Parathyroid adenoma (tissue), 2 donors: ENCODE results near the gene INSYN2A.

Source experiments
- H2AFZ ChIP-seq: fragments of 300-600 bp; sonication (generic); one replicate; pipeline ENCODE4 v1.7.0; 2017; ENCODE audit warnings: antibody characterized with exemption, mild to moderate bottlenecking
- H3K27ac ChIP-seq: fragments of 300-600 bp; sonication (generic); one replicate; pipeline ENCODE4 v1.7.0; 2017
- H3K27me3 ChIP-seq: fragments of 300-600 bp; sonication (generic); one replicate; pipeline ENCODE4 v1.7.0; 2017; ENCODE audit warnings: low read length; ENCODE audit not compliant: control insufficient read depth, insufficient read depth
- H3K36me3 ChIP-seq: fragments of 300-600 bp; sonication (generic); one replicate; pipeline ENCODE4 v1.7.0; 2017; ENCODE audit warnings: low read length; ENCODE audit not compliant: control insufficient read depth, insufficient read depth
- H3K4me1 ChIP-seq: fragments of 300-600 bp; sonication (generic); one replicate; pipeline ENCODE4 v1.7.0; 2017; ENCODE audit warnings: control low read depth
- H3K4me2 ChIP-seq: fragments of 300-600 bp; sonication (generic); one replicate; pipeline ENCODE4 v1.7.0; 2017; ENCODE audit warnings: low read length
- H3K4me3 ChIP-seq: fragments of 300-600 bp; sonication (generic); one replicate; pipeline ENCODE4 v1.7.0; 2017; ENCODE audit warnings: low read depth, low read length
- H3K79me2 ChIP-seq: fragments of 300-600 bp; sonication (generic); one replicate; pipeline ENCODE4 v1.7.0; 2017; ENCODE audit warnings: control low read depth
- H3K9ac ChIP-seq: fragments of 300-600 bp; sonication (generic); one replicate; pipeline ENCODE4 v1.7.0; 2017; ENCODE audit warnings: mild to moderate bottlenecking
- H3K9me3 ChIP-seq: fragments of 300-600 bp; sonication (generic); one replicate; pipeline ENCODE4 v1.7.0; 2017; ENCODE audit warnings: low read length; ENCODE audit not compliant: control insufficient read depth
- CTCF ChIP-seq: fragments of 300-600 bp; sonication (generic); IDR thresholded peaks from one replicate; pipeline ENCODE4 v1.7.0; 2017; ENCODE audit warnings: antibody characterized with exemption, mild to moderate bottlenecking
- donor health status: primary hyperparathyroidism.

Gene INSYN2A

GRCh38 chr10:127189226-127189625 is 7.2 kb downstream of the INSYN2A start:
- TF ChIP-seq CTCF = no peak
- Histone ChIP-seq H3K9ac (no peak overlapping the region), H3K4me3 (no peak overlapping the region), H3K9me3 (no peaks in the 10 kb centered on the region), H3K27me3 (no peaks in the 10 kb centered on the region), H3K36me3 (no peaks in the 10 kb centered on the region), H3K4me2 (no peak overlapping the region), H3K79me2 (no peaks in the 10 kb centered on the region), H3K4me1 (peaks cover 3% of the 10 kb centered on the region), H3K27ac (no peak overlapping the region), H2AFZ (no peak overlapping the region)

- Histone ChIP-seq H3K4me1 (no peaks in the 10 kb centered on the region), H3K4me3 (no peak overlapping the region), H3K4me2 (no peak overlapping the region), H3K36me3 (no peaks in the 10 kb centered on the region), H3K9ac (no peak overlapping the region), H3K9me3 (no peaks in the 10 kb centered on the region), H3K79me2 (no peaks in the 10 kb centered on the region), H3K27me3 (no peaks in the 10 kb centered on the region), H2AFZ (no peak overlapping the region), H3K27ac (no peak overlapping the region)
- TF ChIP-seq CTCF = no peak
These were observed 9.6 kb downstream of the INSYN2A start for GRCh38 chr10:127186813-127187212.

- H3K9ac ChIP-seq = no peak overlapping the region
- no peak overlapping the region for H2AFZ ChIP-seq
- no peaks in the 10 kb centered on the region for H3K79me2 ChIP-seq
- H3K27ac ChIP-seq = no peak overlapping the region
- no peaks in the 10 kb centered on the region for H3K4me1 ChIP-seq
- H3K4me2 ChIP-seq = no peak overlapping the region
- no peaks in the 10 kb centered on the region for H3K36me3 ChIP-seq
- no peaks in the 10 kb centered on the region for H3K27me3 ChIP-seq
- H3K4me3 ChIP-seq = no peak overlapping the region
- H3K9me3 ChIP-seq = no peaks in the 10 kb centered on the region
- no peak for TF ChIP-seq CTCF
These were observed 11.8 kb downstream of the INSYN2A start for GRCh38 chr10:127184582-127184981.

- H3K36me3 ChIP-seq = no peaks in the 10 kb centered on the region
- no peaks in the 10 kb centered on the region for H3K4me1 ChIP-seq
- TF ChIP-seq CTCF = no peak
- no peaks in the 10 kb centered on the region for H3K79me2 ChIP-seq
- H3K27me3 ChIP-seq = no peaks in the 10 kb centered on the region
- H3K4me2 ChIP-seq = no peak overlapping the region
- no peak overlapping the region for H2AFZ ChIP-seq
- no peak overlapping the region for H3K27ac ChIP-seq
- H3K4me3 ChIP-seq = no peak overlapping the region
- no peaks in the 10 kb centered on the region for H3K9me3 ChIP-seq
- H3K9ac ChIP-seq = no peak overlapping the region
These were observed 14.2 kb downstream of the INSYN2A start for GRCh38 chr10:127182161-127182560.

- Histone ChIP-seq H3K27ac (no peak overlapping the region), H3K9ac (no peak overlapping the region), H3K4me3 (no peak overlapping the region), H3K4me1 (no peaks in the 10 kb centered on the region), H3K27me3 (no peaks in the 10 kb centered on the region), H3K9me3 (no peaks in the 10 kb centered on the region), H2AFZ (no peak overlapping the region), H3K36me3 (no peaks in the 10 kb centered on the region), H3K4me2 (no peak overlapping the region), H3K79me2 (no peaks in the 10 kb centered on the region)
- TF ChIP-seq CTCF = no peak
These were observed 16.7 kb downstream of the INSYN2A start for GRCh38 chr10:127179612-127180250.
